Panc1 (cell line): ENCODE results near the gene TMEM167A.

Experiments used
- CTCF ChIP-seq: fragments of 450-650 bp; IDR thresholded peaks from 2 replicates; pipeline ENCODE4 v1.5.1; 2017; ENCODE audit warnings: mild to moderate bottlenecking
- POLR2AphosphoS5 ChIP-seq: IDR thresholded peaks from 2 replicates; pipeline ENCODE4 v1.6.1; 2012; ENCODE audit warnings: mild to moderate bottlenecking, low read depth, low read length, moderate library complexity
- REST ChIP-seq, 2 experiments: IDR thresholded peaks; 2 replicates each; pipeline ENCODE4 v1.6.1; 2011 to 2012; ENCODE audit warnings: low read depth in 2 of 2, control low read depth in 1 of 2, low read length in 1 of 2, mild to moderate bottlenecking in 1 of 2, moderate library complexity in 1 of 2; ENCODE audit not compliant: insufficient read depth in 1 of 2
- SIN3A ChIP-seq: IDR thresholded peaks from 2 replicates; pipeline ENCODE4 v1.6.1; 2012; ENCODE audit warnings: low read depth, mild to moderate bottlenecking, low read length, moderate library complexity, borderline replicate concordance; ENCODE audit not compliant: insufficient read depth
- TCF7L2 ChIP-seq: IDR thresholded peaks from 2 replicates; pipeline ENCODE4 v1.6.1; 2011; ENCODE audit warnings: mild to moderate bottlenecking, low read depth, low read length, inconsistent platforms

GRCh38 chr5:83092619-83093018 lies 15.4 kb upstream of the TMEM167A start:
- TF ChIP-seq CTCF (no peak), POLR2AphosphoS5 (no peak), REST (IDR thresholded peaks at IDR 0.05; ENCODE audit: insufficient read depth in 1 of 2, low read depth in 2 of 2, low read length in 1 of 2) (no peak), SIN3A (no peak), TCF7L2 (no peak)
